GM12873 (cell line): ENCODE results near the gene MRPL50.

Source experiments
- TF ChIP-seq, protein P1 (sequence below): IDR thresholded peaks from 2 replicates; pipeline ENCODE4 v1.5.1; 2012; ENCODE audit warnings: low read depth, mild to moderate bottlenecking, moderate library complexity, low read length, control low read depth; ENCODE audit not compliant: insufficient read depth; ENCODE audit errors: missing control alignments

The MRPL50 gene

DNA sequence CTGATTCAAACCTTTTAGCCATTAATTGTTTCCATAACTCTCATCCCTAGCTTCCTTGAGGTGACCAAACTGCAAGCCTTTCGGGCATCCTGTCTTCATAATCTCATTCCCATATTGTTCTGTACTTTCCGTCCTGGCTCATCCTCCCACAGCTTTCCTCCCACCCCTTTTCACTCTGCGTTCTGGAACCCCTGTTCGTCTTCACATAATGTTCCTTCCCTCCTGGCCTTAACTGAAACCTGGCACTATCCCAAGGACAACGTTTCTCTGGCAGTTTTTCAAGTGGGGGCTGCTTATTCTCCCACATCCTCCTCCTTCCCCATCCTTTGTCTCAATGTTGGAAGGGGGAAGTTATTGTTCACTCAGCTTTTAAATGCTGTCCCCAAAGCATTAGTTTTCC is 1.7 kb upstream of the MRPL50 start:
- TF ChIP-seq, protein P1, sequence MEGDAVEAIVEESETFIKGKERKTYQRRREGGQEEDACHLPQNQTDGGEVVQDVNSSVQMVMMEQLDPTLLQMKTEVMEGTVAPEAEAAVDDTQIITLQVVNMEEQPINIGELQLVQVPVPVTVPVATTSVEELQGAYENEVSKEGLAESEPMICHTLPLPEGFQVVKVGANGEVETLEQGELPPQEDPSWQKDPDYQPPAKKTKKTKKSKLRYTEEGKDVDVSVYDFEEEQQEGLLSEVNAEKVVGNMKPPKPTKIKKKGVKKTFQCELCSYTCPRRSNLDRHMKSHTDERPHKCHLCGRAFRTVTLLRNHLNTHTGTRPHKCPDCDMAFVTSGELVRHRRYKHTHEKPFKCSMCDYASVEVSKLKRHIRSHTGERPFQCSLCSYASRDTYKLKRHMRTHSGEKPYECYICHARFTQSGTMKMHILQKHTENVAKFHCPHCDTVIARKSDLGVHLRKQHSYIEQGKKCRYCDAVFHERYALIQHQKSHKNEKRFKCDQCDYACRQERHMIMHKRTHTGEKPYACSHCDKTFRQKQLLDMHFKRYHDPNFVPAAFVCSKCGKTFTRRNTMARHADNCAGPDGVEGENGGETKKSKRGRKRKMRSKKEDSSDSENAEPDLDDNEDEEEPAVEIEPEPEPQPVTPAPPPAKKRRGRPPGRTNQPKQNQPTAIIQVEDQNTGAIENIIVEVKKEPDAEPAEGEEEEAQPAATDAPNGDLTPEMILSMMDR, result no peak

DNA sequence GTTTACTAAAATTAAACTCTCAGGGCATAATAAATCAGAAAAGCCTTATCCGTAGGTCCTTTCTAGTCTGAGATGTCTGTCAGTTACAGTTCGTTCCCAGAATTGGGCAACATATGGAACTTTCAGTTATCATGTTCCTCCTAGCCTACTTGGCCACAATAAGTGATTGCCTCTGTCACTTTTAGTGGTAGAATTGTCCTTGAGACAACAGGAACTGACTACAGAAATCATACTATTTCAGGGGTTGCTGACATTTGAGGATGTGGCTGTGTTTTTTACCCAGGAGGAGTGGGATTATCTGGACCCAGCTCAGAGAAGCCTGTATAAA is 1.2 kb upstream of the MRPL50 start:
- TF ChIP-seq, protein P1, result no peak

DNA sequence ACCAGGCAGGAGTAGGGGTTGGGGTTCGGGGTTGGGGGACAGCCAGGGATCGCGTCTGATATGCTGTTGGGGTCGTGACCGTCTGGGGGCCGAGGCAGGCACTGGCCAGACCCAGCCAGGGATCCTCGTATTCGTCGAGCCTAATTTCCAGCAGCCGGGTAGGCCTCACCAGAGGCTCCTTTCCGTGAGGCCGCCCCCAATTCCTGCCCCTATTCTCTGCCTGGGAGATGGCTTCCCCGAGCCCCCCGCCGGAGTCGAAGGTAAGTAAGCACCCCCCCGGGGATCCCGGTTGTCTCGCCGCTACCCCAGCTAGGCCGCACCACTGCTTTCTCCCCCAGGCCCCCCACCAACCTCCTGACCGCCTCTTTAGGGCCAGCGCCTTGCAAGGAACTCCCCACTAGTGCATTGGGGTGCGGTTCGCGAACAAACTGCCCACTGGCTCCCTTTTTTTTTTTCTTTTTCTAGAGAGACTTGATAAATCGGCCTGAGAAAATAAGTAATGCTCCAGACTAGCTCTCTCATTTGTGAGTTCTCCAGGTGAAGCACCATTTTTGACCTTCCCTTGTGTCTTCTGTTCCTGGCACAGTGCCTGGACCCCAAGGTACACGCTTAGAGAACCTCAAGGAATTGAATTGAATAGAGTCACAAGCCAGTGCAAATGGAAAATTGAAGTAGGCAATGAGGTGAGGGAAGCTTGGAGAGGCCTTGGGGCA is 668 bp upstream of the MRPL50 start:
- TF ChIP-seq, protein P1, result no peak

DNA sequence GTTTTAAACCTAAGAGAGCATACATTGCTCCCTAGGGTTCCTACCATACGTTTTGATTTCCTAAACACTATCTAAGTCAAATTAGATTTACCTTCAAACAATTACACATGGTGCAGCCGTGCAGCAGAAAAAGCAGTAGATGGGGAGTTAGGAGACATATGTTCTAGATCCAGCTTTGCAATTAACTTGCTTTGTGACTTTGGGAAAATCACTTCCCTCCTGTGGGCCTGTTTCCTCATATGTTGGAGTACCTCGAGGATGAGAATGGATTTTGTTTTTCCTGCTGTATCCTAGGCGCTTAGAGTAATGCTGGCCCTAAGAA is 711 bp downstream of the MRPL50 start:
- TF ChIP-seq, protein P1, result no peak

DNA sequence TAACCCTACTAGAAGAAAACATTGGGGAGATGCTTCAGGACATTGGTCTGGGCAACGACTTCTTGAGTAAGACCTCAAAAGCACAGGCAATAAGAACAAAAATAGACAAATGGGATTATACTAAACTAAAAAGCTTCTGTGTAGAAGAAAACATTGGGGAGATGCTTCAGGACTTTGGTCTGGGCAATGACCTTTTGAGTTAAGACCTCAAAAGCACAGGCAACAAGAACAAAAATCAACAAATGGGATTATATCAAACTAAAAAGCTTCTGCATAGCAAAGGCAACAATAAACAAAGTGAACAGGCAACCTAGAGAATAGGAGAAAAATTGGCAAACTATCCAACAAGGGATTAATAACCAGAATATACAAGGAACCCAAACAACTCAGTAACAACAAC is 3.7 kb downstream of the MRPL50 start:
- TF ChIP-seq, protein P1, result no peak

DNA sequence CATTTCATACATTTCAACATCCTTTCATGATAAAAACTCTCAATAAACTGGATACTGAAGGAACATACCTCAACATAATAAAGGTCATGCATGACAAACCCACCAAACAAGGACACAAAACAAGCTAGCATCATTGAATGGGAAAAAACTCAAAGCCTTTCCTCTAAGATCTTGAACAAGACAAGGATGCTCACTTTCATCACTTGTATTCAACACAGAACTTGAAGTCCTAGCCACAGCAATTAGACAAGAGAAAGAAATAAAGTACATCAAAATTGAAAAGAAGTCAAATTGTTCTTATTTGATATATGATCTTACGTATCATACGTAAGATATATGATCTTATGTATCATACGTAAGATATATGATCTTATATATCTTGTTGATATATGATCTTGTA is 5.3 kb downstream of the MRPL50 start:
- TF ChIP-seq, protein P1, result no peak

DNA sequence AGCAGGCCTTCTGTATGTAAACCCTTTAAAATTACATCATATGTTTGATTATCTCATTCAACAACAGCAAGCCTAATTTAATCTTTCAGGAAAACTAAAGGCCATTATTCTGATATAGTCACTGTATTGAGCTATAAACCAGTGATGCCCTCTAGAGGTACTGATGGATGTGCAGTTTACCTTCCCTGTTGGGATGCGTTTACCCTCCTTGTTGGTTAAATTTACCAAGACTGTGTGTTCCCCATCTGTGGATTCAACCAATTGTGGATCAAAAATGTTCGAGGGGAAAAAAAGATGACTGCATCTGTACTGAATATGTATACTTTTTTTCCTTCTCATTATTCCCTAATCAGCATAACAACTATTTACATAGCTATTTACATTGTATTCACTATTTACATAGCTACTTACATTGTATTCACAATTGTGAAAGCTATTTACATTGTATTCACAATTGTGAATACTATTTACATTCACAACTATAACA is 9.9 kb downstream of the MRPL50 start:
- TF ChIP-seq, protein P1, result no peak
